GM12892 (cell line): Measurements from ENCODE around the gene GAA.

Experiments used
- POLR2A ChIP-seq: IDR thresholded peaks from 2 replicates; pipeline ENCODE4 v1.6.1; 2011; ENCODE audit warnings: low read depth, low read length, control low read depth
- POLR2AphosphoS5 ChIP-seq: IDR thresholded peaks from 2 replicates; pipeline ENCODE4 v1.6.1; 2011; ENCODE audit warnings: low read depth, low read length, control low read depth
- TAF1 ChIP-seq: IDR thresholded peaks from 2 replicates; pipeline ENCODE4 v1.6.1; 2011; ENCODE audit warnings: low read depth, mild to moderate bottlenecking, control low read depth, low read length, borderline replicate concordance

DNA sequence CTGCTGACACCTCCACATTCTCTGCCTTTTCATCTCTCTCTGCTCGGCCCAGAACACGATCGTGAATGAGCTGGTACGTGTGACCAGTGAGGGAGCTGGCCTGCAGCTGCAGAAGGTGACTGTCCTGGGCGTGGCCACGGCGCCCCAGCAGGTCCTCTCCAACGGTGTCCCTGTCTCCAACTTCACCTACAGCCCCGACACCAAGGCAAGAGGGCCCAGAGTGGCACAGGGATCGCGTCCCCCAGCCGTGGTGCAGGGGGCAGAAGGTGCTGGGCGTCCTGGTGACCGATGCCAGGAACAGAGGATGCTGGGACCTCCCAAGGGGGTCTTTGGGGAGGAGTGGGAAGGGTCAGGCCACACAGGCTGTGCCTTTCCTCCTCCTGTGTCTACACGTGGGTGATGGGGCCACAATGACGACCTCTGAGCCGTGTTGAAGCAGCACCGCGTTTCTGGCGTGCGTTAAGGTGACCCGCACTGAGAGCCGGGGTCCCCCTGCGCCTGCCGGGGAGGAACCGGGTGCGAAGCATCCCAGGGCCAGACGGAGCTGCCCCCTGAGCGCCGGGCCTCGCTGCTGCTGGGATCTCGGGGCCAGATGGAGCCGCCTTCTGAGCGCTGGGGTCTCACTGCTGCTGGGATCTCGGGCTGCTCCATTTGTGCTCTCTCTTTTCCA, 17.4 kb downstream of the GAA start:
- TF ChIP-seq POLR2AphosphoS5 (no peak), POLR2A (no peak), TAF1 (no peak)
